Neural cell (in vitro differentiated cells): Measurements from ENCODE around the gene WDR73. TPM values are rescaled to one million over a fixed set of nuclear protein-coding genes. Genes with fewer than 3 reads are reported as not detected.

Experiments
- H2AFZ ChIP-seq: fragments of 200-600, 300-800 bp; sonication (generic), shearing (Covaris generic); 2 replicates; pipeline ENCODE4 v1.6.0; 2014; ENCODE audit warnings: low read depth, mild to moderate bottlenecking, antibody characterized with exemption, low read length, moderate library complexity
- H3F3A ChIP-seq: fragments of 200-600 bp; shearing (Covaris generic); 2 replicates; pipeline ENCODE4 v1.6.1; 2016; ENCODE audit warnings: mild to moderate bottlenecking, moderate library complexity, mixed read lengths, antibody characterized with exemption, low read length; ENCODE audit not compliant: insufficient read depth, poor library complexity, severe bottlenecking
- H3K27ac ChIP-seq: fragments of 200-600, 300-800 bp; sonication (generic), shearing (Covaris generic); 2 replicates; pipeline ENCODE4 v1.5.1; 2014; ENCODE audit warnings: mild to moderate bottlenecking, low read length, moderate library complexity
- H3K27me3 ChIP-seq: fragments of 300-800, 200-600 bp; sonication (generic), shearing (Covaris generic); 2 replicates; pipeline ENCODE4 v1.6.0; 2014; ENCODE audit warnings: mild to moderate bottlenecking, low read depth, low read length, moderate library complexity; ENCODE audit not compliant: insufficient read depth
- H3K36me3 ChIP-seq: fragments of 300-800, 200-600 bp; sonication (generic), shearing (Covaris generic); 2 replicates; pipeline ENCODE4 v1.5.1; 2014; ENCODE audit warnings: mild to moderate bottlenecking, antibody characterized with exemption, low read length, moderate library complexity; ENCODE audit not compliant: insufficient read depth
- H3K4me2 ChIP-seq: fragments of 300-800, 200-600 bp; sonication (generic), shearing (Covaris generic); 2 replicates; pipeline ENCODE4 v1.6.0; 2014; ENCODE audit warnings: mild to moderate bottlenecking, low read length
- H3K4me3 ChIP-seq: fragments of 300-800, 200-600 bp; sonication (generic), shearing (Covaris generic); 2 replicates; pipeline ENCODE4 v1.5.1; 2014; ENCODE audit warnings: mild to moderate bottlenecking, low read length, moderate library complexity
- H3K79me2 ChIP-seq: fragments of 200-600 bp; shearing (Covaris generic); replicated peaks from 2 replicates; pipeline ENCODE4 v1.6.0; 2014; ENCODE audit warnings: mild to moderate bottlenecking, low read length, moderate library complexity; ENCODE audit not compliant: insufficient read depth
- H3K9ac ChIP-seq: fragments of 300-800, 200-600 bp; sonication (generic), shearing (Covaris generic); 2 replicates; pipeline ENCODE4 v1.6.1; 2016; ENCODE audit warnings: mild to moderate bottlenecking, low read length, mixed read lengths
- H3K9me2 ChIP-seq: fragments of 200-600 bp; shearing (Covaris generic); 2 replicates; pipeline ENCODE4 v1.6.1; 2016; ENCODE audit warnings: mild to moderate bottlenecking, low read length, mixed read lengths; ENCODE audit not compliant: insufficient read depth
- H3K9me3 ChIP-seq: fragments of 200-600, 300-800 bp; sonication (generic), shearing (Covaris generic); 2 replicates; pipeline ENCODE4 v1.6.1; 2016; ENCODE audit warnings: mild to moderate bottlenecking, mixed run types, low read length, moderate library complexity, mixed read lengths
- H4K20me1 ChIP-seq: fragments of 200-600 bp; shearing (Covaris generic); 2 replicates; pipeline ENCODE4 v1.6.1; 2016; ENCODE audit warnings: mild to moderate bottlenecking, mixed run types; ENCODE audit not compliant: insufficient read depth
- EP300 ChIP-seq: fragments of 450-650 bp; conservative IDR thresholded peaks from 2 replicates; pipeline ENCODE4 v1.6.1; 2014; ENCODE audit warnings: antibody characterized with exemption, mild to moderate bottlenecking, moderate library complexity; ENCODE audit not compliant: poor library complexity, severe bottlenecking
- EZH2 ChIP-seq: fragments of 200-600, 300-800 bp; shearing (Covaris generic), sonication (generic); IDR thresholded peaks from 2 replicates; pipeline ENCODE4 v1.6.1; 2014; ENCODE audit warnings: antibody characterized with exemption, low read length, borderline replicate concordance, mild to moderate bottlenecking; ENCODE audit not compliant: insufficient read depth, poor library complexity, severe bottlenecking
- MXI1 ChIP-seq: fragments of 450-650 bp; conservative IDR thresholded peaks from 2 replicates; pipeline ENCODE4 v1.6.1; 2014; ENCODE audit warnings: antibody characterized with exemption, mild to moderate bottlenecking; ENCODE audit not compliant: poor library complexity, severe bottlenecking
- POLR2AphosphoS5 ChIP-seq: IDR thresholded peaks from 2 replicates; pipeline ENCODE4 v1.6.1; 2012
- RAD21 ChIP-seq: fragments of 450-650 bp; conservative IDR thresholded peaks from 2 replicates; pipeline ENCODE4 v1.6.1; 2014; ENCODE audit warnings: antibody characterized with exemption, mild to moderate bottlenecking, moderate library complexity
- SMC3 ChIP-seq: fragments of 450-650 bp; conservative IDR thresholded peaks from 2 replicates; pipeline ENCODE4 v1.6.1; 2014; ENCODE audit warnings: antibody characterized with exemption, mild to moderate bottlenecking, moderate library complexity; ENCODE audit not compliant: poor library complexity
- TAF1 ChIP-seq: IDR thresholded peaks from 2 replicates; pipeline ENCODE4 v1.6.1; 2012; ENCODE audit warnings: low read depth
- polyA plus RNA-seq: library from polyadenylated mRNA; depleted of rRNA; stranded (reverse); fragments of >200 nt; gene quantifications from 2 replicates; pipeline ENCODE4 v1.2.3, GENCODE V29; 2014
- TF ChIP-seq, protein P1 (sequence below): IDR thresholded peaks from 2 replicates; pipeline ENCODE4 v1.6.1; 2012; ENCODE audit warnings: borderline replicate concordance
- TF ChIP-seq, protein P2 (sequence below): fragments of 450-650 bp; IDR thresholded peaks from 2 replicates; pipeline ENCODE4 v1.5.1; 2014; ENCODE audit warnings: antibody characterized with exemption, mild to moderate bottlenecking, moderate library complexity; ENCODE audit not compliant: poor library complexity, severe bottlenecking

Gene WDR73
- polyA plus RNA-seq, 1 donor from 2014 or later = 75.4 TPM

DNA sequence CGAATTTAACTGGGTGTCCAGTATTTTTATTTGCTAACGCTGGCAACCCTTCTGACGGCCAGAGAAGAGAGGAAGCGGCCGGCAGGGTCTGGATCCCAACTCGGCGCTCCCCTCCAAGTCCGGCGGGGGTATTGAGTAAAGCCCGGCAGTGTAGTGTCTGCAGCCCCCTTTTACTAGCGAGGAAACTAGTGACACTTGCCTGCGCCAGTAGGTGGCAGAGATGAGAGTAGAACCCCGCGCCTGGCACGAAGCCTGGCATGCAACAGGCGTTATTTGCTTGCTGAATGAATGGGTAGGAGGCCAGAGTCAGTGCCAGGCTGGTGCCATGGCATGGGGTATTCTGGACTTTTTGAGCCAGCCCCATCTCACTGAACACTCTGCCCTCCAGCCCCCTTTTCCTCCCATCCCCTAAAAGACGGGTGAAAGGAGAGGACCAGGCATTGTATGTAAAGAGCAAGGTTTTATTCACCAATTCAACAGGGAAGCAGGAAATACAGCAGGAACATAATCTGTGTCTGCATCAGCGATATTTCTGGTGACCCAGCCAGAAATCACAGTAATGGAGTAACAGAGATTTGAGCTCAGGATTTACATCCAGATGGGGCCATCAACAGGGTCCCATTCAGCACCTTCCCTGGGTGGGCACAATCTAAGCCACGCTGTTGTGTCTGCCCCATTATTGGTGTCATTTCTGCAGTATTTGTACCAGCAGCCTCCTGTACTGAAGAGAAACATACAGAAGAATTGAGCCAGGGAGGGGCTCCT is 788 bp upstream of the WDR73 start:
- Histone ChIP-seq H3K9ac (peak overlapping the region; percentile 80), H2AFZ (no peak overlapping the region), H3K4me3 (peak overlapping the region; percentile 70), H3K36me3 (no peaks in the 10 kb centered on the region), H3K27me3 (no peaks in the 10 kb centered on the region), H3K79me2 (peaks cover 11% of the 10 kb centered on the region), H3F3A (no peaks in the 10 kb centered on the region), H3K9me3 (no peaks in the 10 kb centered on the region), H3K9me2 (no peaks in the 10 kb centered on the region), H4K20me1 (no peaks in the 10 kb centered on the region), H3K27ac (peak overlapping the region; percentile 89), H3K4me2 (peak overlapping the region; percentile 43)
- TF ChIP-seq EZH2 (no peak), RAD21 (peak; percentile 49), TAF1 (no peak), MXI1 (no peak), EP300 (no peak), SMC3 (peak; percentile 70), POLR2AphosphoS5 (no peak)
- TF ChIP-seq, protein P1, sequence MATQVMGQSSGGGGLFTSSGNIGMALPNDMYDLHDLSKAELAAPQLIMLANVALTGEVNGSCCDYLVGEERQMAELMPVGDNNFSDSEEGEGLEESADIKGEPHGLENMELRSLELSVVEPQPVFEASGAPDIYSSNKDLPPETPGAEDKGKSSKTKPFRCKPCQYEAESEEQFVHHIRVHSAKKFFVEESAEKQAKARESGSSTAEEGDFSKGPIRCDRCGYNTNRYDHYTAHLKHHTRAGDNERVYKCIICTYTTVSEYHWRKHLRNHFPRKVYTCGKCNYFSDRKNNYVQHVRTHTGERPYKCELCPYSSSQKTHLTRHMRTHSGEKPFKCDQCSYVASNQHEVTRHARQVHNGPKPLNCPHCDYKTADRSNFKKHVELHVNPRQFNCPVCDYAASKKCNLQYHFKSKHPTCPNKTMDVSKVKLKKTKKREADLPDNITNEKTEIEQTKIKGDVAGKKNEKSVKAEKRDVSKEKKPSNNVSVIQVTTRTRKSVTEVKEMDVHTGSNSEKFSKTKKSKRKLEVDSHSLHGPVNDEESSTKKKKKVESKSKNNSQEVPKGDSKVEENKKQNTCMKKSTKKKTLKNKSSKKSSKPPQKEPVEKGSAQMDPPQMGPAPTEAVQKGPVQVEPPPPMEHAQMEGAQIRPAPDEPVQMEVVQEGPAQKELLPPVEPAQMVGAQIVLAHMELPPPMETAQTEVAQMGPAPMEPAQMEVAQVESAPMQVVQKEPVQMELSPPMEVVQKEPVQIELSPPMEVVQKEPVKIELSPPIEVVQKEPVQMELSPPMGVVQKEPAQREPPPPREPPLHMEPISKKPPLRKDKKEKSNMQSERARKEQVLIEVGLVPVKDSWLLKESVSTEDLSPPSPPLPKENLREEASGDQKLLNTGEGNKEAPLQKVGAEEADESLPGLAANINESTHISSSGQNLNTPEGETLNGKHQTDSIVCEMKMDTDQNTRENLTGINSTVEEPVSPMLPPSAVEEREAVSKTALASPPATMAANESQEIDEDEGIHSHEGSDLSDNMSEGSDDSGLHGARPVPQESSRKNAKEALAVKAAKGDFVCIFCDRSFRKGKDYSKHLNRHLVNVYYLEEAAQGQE = no peak
- TF ChIP-seq, protein P2, sequence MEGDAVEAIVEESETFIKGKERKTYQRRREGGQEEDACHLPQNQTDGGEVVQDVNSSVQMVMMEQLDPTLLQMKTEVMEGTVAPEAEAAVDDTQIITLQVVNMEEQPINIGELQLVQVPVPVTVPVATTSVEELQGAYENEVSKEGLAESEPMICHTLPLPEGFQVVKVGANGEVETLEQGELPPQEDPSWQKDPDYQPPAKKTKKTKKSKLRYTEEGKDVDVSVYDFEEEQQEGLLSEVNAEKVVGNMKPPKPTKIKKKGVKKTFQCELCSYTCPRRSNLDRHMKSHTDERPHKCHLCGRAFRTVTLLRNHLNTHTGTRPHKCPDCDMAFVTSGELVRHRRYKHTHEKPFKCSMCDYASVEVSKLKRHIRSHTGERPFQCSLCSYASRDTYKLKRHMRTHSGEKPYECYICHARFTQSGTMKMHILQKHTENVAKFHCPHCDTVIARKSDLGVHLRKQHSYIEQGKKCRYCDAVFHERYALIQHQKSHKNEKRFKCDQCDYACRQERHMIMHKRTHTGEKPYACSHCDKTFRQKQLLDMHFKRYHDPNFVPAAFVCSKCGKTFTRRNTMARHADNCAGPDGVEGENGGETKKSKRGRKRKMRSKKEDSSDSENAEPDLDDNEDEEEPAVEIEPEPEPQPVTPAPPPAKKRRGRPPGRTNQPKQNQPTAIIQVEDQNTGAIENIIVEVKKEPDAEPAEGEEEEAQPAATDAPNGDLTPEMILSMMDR = peak; percentile 76

DNA sequence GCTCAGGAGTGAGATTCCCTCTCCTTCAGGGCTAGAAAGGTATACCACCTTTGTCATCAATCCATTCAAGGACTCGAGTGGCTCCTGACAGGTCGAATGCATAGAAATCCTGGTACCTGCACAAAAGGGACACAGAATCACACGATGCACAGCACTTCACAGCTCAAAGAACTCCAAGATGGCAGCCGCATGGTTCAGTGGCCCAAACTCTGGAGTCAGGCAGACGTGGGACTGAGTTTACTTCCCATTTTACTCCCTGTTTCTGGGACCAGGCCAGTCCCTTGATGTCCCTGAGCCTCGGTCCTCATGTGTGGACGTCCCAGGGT is 536 bp downstream of the WDR73 start:
- no peaks in the 10 kb centered on the region for H4K20me1 ChIP-seq
- peak overlapping the region; percentile 92 for H3K4me2 ChIP-seq
- H3K9ac ChIP-seq = peak overlapping the region; percentile 80
- H3K4me3 ChIP-seq = peak overlapping the region; percentile 70
- no peaks in the 10 kb centered on the region for H3K9me2 ChIP-seq
- H3K27ac ChIP-seq = peak overlapping the region; percentile 89
- H3K9me3 ChIP-seq = no peaks in the 10 kb centered on the region
- no peaks in the 10 kb centered on the region for H3K27me3 ChIP-seq
- H3K79me2 ChIP-seq = peaks cover 11% of the 10 kb centered on the region
- no peaks in the 10 kb centered on the region for H3F3A ChIP-seq
- H2AFZ ChIP-seq = peak overlapping the region; percentile 81
- no peaks in the 10 kb centered on the region for H3K36me3 ChIP-seq
- TF ChIP-seq, protein P2 = no peak
- TF ChIP-seq, protein P1 = no peak
- TF ChIP-seq RAD21 (no peak), EZH2 (no peak), MXI1 (no peak), EP300 (no peak), SMC3 (no peak), TAF1 (no peak), POLR2AphosphoS5 (no peak)
